OCI-LY7 (cell line): ENCODE data around the gene TEX14.

ENCODE experiments used
- CTCF ChIP-seq: fragments of 200-600 bp; sonication (generic); conservative IDR thresholded peaks from 2 replicates; pipeline ENCODE4 v1.5.1; 2014; ENCODE audit warnings: mild to moderate bottlenecking, antibody characterized with exemption, low read length, moderate library complexity, mixed read lengths
- EZH2phosphoT487 ChIP-seq: fragments of 200-600 bp; sonication (generic); IDR thresholded peaks from 2 replicates; pipeline ENCODE4 v1.6.1; 2018; ENCODE audit warnings: low read depth, borderline replicate concordance, mild to moderate bottlenecking, mixed run types, antibody characterized with exemption, low read length, moderate library complexity, mixed read lengths

GRCh38 chr17:58702045-58702476 is 10.2 kb upstream of the TEX14 start:
- no peak for TF ChIP-seq CTCF
- no peak for TF ChIP-seq EZH2phosphoT487
